SJSA1 (cell line): ENCODE measurements around the gene CAPN14. TPM values are rescaled to one million over a fixed set of nuclear protein-coding genes. Genes with fewer than 3 reads are reported as not detected.

Experiments
- DNase-seq, 2 experiments: peaks; one replicate each; pipeline ENCODE4 v3.0.0-alpha.2; 2015 to 2020; ENCODE audit warnings: low spot score in 2 of 2, low read depth in 1 of 2
- H3K27ac ChIP-seq: fragments of 250-450 bp; sonication (Bioruptor Pico); 2 replicates; pipeline ENCODE4 v1.5.1; 2020; ENCODE audit warnings: mild to moderate bottlenecking, moderate library complexity
- H3K27me3 ChIP-seq: fragments of 250-450 bp; sonication (Bioruptor Pico); replicated peaks from 2 replicates; pipeline ENCODE4 v1.5.1; 2020; ENCODE audit warnings: mild to moderate bottlenecking, moderate library complexity
- H3K36me3 ChIP-seq: fragments of 250-450 bp; sonication (Bioruptor Pico); 2 replicates; pipeline ENCODE4 v1.5.1; 2020; ENCODE audit warnings: mild to moderate bottlenecking
- H3K4me1 ChIP-seq: fragments of 250-450 bp; sonication (Bioruptor Pico); replicated peaks from 2 replicates; pipeline ENCODE4 v1.6.1; 2021; ENCODE audit warnings: mild to moderate bottlenecking
- H3K4me3 ChIP-seq: fragments of 250-450 bp; sonication (Bioruptor Pico); 2 replicates; pipeline ENCODE4 v1.5.1; 2020; ENCODE audit warnings: mild to moderate bottlenecking
- H3K9me3 ChIP-seq: fragments of 250-450 bp; sonication (Bioruptor Pico); replicated peaks from 2 replicates; pipeline ENCODE4 v1.5.1; 2020; ENCODE audit warnings: mild to moderate bottlenecking
- total RNA-seq: library from RNA; depleted of rRNA; stranded (reverse); fragments of >200 nt; shearing (Covaris generic); gene quantifications from 2 replicates; pipeline ENCODE4 v1.2.3, GENCODE V29; 2014

CAPN14 gene
- total RNA-seq, 1 experiment from 2014 or later, result not detected

GRCh38 chr2:31226266-31226665 lies 9.0 kb upstream of the CAPN14 start:
- H3K36me3 ChIP-seq, result no peaks in the 10 kb centered on the region
- H3K27ac ChIP-seq, result no peak overlapping the region
- no peak for DNase-seq
- no peak overlapping the region for H3K4me3 ChIP-seq
- no peaks in the 10 kb centered on the region for H3K4me1 ChIP-seq
- H3K9me3 ChIP-seq, result no peaks in the 10 kb centered on the region
- peaks cover 25% of the 10 kb centered on the region for H3K27me3 ChIP-seq

DNA sequence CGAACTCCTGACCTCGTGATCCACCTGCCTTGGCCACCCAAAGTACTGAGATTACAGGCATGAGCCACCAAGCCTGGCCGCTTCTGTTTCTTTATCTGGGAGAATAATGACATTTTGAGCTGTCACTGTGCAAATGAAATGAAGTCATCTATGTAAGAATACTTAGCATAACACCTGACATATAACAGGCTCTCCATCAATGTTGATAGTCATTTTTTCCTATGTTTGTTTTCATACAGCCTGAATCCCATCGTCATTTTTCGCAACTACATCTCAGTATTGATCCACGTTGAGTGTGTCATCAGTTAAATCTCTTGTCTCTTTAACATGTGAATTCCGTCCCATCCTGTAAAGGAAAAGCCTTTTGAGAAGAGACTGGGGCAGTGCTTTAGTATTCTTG lies 6.4 kb upstream of the CAPN14 start:
- Histone ChIP-seq H3K27ac (no peak overlapping the region), H3K4me1 (no peaks in the 10 kb centered on the region), H3K27me3 (peaks cover 40% of the 10 kb centered on the region), H3K4me3 (no peak overlapping the region), H3K36me3 (no peaks in the 10 kb centered on the region), H3K9me3 (no peaks in the 10 kb centered on the region)
- peak in 1 of 2 experiments; percentile 24 for DNase-seq

GRCh38 chr2:31223026-31223425 lies 5.7 kb upstream of the CAPN14 start:
- H3K27me3 ChIP-seq, result peaks cover 40% of the 10 kb centered on the region
- H3K4me3 ChIP-seq, result no peak overlapping the region
- H3K9me3 ChIP-seq, result no peaks in the 10 kb centered on the region
- no peak overlapping the region for H3K27ac ChIP-seq
- H3K36me3 ChIP-seq, result no peaks in the 10 kb centered on the region
- no peaks in the 10 kb centered on the region for H3K4me1 ChIP-seq
- DNase-seq, result no peak

DNA sequence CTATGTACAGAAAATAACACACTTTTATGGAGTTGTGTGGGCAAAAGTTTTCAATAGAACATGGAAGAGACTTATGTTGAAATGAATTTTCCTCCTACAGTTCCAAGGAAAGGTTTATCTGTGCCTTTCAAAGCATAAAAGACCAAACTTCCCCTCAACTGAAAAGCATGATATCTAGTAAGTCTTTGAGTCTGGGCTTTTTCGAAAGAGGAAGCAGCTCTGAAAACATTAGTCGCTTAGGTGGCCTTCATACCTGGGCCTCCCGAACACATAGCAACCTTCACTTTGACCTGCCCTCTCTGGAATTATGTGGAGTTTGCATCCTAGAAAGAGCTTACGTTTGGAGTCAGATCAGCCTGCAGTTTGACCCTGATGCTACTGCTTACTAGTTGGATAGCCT lies 4.8 kb upstream of the CAPN14 start:
- Histone ChIP-seq H3K27me3 (peaks cover 37% of the 10 kb centered on the region), H3K27ac (no peak overlapping the region), H3K4me1 (no peaks in the 10 kb centered on the region), H3K36me3 (no peaks in the 10 kb centered on the region), H3K4me3 (no peak overlapping the region), H3K9me3 (no peaks in the 10 kb centered on the region)
- peak in 1 of 2 experiments; percentile 5 for DNase-seq

- no peaks in the 10 kb centered on the region for H3K9me3 ChIP-seq
- H3K27me3 ChIP-seq, result peaks cover 34% of the 10 kb centered on the region
- H3K4me3 ChIP-seq, result no peak overlapping the region
- H3K4me1 ChIP-seq, result no peaks in the 10 kb centered on the region
- H3K36me3 ChIP-seq, result no peaks in the 10 kb centered on the region
- DNase-seq, result peak in 1 of 2 experiments; percentile 13
- H3K27ac ChIP-seq, result no peak overlapping the region
Measured at GRCh38 chr2:31221544-31221943, 4.2 kb upstream of the CAPN14 start.

DNA sequence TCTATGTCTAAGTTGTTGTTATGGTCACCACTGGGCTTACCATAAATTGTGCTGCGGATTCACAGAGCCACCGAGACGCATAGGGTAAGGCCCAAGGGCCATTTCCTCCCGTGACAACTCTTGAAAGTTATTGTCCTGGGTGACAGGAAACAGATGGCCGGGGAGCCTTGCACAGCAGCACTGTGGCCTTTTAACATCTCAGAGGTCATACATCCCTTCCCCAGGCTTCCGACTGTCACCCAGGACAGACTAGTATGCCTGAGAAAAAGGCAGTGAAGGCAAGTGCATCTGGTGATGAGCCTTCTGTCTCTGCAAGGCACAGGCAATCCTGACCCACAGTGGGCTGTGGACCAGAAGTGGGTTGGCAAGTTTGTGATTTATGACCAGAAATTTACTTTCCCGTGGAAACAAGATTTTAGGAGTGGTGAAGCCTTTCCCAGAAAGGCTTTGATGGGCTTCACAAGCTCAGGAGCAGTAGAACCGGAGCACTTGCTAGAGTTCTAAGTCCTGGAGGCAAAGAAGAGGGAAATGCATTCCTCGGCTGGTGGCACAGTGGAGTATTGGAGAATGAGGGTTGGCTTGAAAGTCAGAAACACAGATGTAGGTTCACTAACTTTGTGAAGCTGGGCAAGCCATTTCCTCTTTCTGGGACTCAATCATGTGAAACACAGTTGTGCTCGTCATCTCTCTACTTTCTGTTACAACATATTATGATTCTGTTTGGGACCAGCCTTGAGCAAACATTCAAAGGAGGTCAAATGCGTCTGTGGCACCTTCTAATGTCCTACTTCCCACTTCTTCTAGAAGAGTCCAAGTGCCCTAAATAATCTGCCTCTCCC lies 2.0 kb upstream of the CAPN14 start:
- no peaks in the 10 kb centered on the region for H3K4me1 ChIP-seq
- H3K27me3 ChIP-seq, result peaks cover 27% of the 10 kb centered on the region
- H3K4me3 ChIP-seq, result no peak overlapping the region
- no peaks in the 10 kb centered on the region for H3K36me3 ChIP-seq
- peak in 1 of 2 experiments; percentile 21 for DNase-seq
- H3K9me3 ChIP-seq, result no peaks in the 10 kb centered on the region
- H3K27ac ChIP-seq, result no peak overlapping the region

DNA sequence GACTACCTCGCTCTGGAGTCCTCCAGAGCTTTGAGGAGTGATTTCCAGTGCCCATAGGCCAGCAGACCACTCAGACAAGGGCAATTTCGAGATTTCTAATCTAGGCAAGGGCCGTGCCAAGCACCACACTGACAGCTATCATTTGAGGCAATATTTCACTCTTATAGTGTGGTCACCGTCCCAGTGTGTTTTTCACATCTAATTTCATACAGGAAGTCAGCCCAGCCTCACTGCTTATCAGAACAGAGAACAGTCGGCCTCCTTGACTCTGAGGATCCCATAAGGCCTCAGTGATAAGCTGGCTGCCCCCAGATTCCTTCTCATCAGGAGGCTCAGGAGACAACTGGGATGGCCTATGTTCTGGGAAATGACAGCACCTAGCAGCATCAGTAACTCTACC lies 581 bp downstream of the CAPN14 start:
- no peak for DNase-seq
- no peak overlapping the region for H3K4me3 ChIP-seq
- no peak overlapping the region for H3K27ac ChIP-seq
- H3K27me3 ChIP-seq, result peaks cover 18% of the 10 kb centered on the region
- H3K9me3 ChIP-seq, result no peaks in the 10 kb centered on the region
- no peaks in the 10 kb centered on the region for H3K36me3 ChIP-seq
- no peaks in the 10 kb centered on the region for H3K4me1 ChIP-seq

- DNase-seq, result no peak
- Histone ChIP-seq H3K27ac (no peak overlapping the region), H3K27me3 (no peaks in the 10 kb centered on the region; the same call in 1 of the 2 replicates), H3K36me3 (no peaks in the 10 kb centered on the region), H3K4me1 (no peaks in the 10 kb centered on the region), H3K9me3 (no peaks in the 10 kb centered on the region), H3K4me3 (no peak overlapping the region)
Measured at GRCh38 chr2:31214444-31214915, 2.8 kb downstream of the CAPN14 start.

DNA sequence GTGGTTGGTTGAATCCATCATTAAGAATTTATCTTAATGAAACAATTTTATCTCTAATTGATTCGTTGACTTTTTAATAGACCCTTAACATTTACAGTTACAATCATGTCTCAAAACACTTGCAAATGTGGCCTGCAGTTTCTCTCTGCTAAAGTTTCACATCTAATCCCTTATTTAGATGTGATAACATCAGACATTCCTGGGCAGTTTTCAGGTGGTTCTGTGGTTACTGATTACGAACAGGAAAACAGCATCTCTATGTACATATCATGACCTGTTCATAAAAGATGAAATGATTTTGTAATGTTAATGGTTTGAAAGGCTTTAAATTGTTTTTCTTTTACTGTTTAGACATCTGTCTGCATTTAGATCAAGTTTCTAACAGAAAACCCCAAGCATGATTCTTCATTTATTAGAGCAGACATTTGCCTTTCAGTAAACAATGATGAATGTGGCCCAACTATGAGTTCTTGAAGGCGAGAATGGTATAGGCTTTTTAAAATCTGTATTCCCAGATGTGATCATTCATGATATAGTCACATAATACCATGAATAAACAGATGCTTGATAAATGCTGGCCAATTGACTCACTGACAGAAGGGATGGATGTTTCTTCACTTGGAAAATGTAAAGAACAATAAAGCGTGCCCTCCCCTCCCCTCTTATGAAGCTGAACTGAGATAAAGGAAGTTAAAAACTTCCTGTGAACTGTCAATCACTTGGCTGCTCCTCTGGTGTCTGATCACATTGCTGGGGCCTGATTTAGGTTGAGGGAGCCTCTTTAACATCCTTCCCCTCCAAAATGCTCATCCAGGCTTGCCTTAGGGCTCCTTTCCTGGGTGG lies 3.5 kb downstream of the CAPN14 start:
- Histone ChIP-seq H3K36me3 (no peaks in the 10 kb centered on the region), H3K27ac (no peak overlapping the region), H3K4me1 (no peaks in the 10 kb centered on the region), H3K27me3 (no peaks in the 10 kb centered on the region), H3K9me3 (no peaks in the 10 kb centered on the region), H3K4me3 (no peak overlapping the region)
- no peak for DNase-seq

DNA sequence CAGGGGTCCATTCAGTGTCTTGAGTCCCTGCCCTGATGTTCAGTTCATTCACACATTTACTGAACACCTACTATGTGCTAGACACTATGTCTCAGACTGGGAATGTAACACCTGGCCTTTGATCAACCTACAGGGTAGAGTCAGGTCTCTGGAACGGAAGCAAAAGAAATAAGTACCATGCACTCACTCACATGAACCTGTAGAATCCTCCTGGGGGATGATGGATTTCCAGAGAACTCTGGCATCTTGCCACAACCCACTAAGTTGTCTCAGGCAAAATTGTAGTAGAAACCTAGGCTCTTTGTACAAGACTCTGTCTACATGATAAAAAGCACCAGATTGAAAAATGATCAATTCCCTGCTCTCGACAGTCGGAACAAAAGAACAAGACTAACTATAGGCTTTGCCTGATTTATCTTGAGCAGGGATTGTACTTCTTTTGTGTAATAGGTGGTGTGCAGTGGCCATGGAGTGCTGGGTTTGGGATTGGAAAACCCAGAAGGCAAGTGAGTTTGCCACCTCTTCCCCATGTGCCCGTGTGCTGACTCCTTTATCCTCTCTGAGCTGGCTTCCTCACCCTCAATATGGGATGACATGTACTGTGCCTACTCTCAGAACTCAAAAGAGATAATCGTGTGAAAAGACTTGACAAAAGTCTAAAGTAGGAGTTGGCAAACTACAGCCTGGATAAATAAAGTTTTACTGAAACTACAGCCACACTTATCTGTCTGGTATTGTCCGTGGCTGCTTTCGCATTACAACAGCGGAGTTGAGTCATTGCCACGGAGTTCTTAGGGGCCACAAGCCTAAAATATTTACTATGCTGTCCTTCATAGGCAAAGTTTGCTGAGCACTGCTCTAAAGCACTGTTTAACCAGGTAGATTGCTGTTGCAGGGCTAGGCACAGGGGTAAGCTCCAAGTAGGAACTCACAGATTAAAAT lies 4.4 kb downstream of the CAPN14 start:
- Histone ChIP-seq H3K27me3 (no peaks in the 10 kb centered on the region), H3K4me1 (no peaks in the 10 kb centered on the region), H3K4me3 (no peak overlapping the region), H3K9me3 (no peaks in the 10 kb centered on the region), H3K36me3 (no peaks in the 10 kb centered on the region), H3K27ac (no peak overlapping the region)
- DNase-seq, result no peak

DNA sequence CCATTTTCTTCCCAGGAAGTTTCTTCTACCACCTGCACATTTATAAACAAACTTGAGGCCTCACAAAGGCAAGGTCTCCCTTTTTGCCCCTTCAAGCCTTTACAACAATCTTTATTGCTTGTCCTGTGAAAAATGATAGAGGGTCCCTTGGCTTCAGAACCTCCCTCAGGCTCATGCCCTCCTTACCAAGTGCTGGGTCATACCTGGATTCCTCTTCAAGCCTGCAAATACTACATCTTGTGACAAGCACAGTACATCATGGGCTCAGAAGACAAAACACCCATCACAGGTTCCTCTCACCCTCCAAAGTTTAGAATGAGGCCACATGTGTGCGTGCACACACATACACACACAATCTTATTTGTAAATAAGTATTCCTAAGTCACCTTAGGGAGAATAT lies 9.1 kb downstream of the CAPN14 start:
- no peaks in the 10 kb centered on the region for H3K4me1 ChIP-seq
- H3K27me3 ChIP-seq, result no peaks in the 10 kb centered on the region

GRCh38 chr2:31207790-31208189 lies 9.5 kb downstream of the CAPN14 start:
- no peaks in the 10 kb centered on the region for H3K27me3 ChIP-seq
- H3K9me3 ChIP-seq, result no peaks in the 10 kb centered on the region
- no peaks in the 10 kb centered on the region for H3K36me3 ChIP-seq
- no peak for DNase-seq
- H3K4me1 ChIP-seq, result no peaks in the 10 kb centered on the region
- H3K27ac ChIP-seq, result no peak overlapping the region
- no peak overlapping the region for H3K4me3 ChIP-seq

More for the DNA sequence above, 9.1 kb downstream of the CAPN14 start:
- no peak overlapping the region for H3K27ac ChIP-seq
- no peak overlapping the region for H3K4me3 ChIP-seq
- DNase-seq, result no peak
- H3K36me3 ChIP-seq, result no peaks in the 10 kb centered on the region
- H3K9me3 ChIP-seq, result no peaks in the 10 kb centered on the region

DNA sequence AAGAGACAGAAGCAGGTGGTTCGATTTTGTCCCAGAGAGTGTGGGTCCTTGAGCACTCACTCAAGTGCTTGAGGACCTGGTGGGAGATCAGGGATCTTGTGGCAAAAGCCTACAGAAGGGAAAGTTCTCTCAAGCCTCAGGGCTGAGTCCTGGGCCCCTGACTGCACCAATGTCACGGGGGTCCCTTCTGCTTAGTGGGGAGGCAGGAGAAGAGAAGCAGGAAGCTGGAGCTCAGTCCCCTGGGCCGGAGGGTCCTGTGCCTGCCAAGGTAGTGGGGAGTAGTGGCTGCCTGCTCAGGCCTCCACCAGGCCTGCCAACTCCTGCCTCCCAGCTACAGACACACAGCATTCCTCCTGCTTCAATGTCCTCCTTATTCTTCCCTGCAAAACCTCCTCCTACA lies 11.7 kb downstream of the CAPN14 start:
- no peak overlapping the region for H3K4me3 ChIP-seq
- H3K27me3 ChIP-seq, result no peaks in the 10 kb centered on the region; the same call in 1 of the 2 replicates
- H3K4me1 ChIP-seq, result no peaks in the 10 kb centered on the region
- DNase-seq, result no peak
- H3K27ac ChIP-seq, result no peak overlapping the region
- no peaks in the 10 kb centered on the region for H3K36me3 ChIP-seq
- no peaks in the 10 kb centered on the region for H3K9me3 ChIP-seq
